Smooth muscle cell (in vitro differentiated cells): ENCODE results near the gene PLXNA3. TPM values are rescaled to one million over a fixed set of nuclear protein-coding genes. Genes with fewer than 3 reads are reported as not detected.

Experiments used
- DNase-seq: peaks from one replicate; lab custom pipeline; 2025; ENCODE audit not compliant: unreplicated experiment; lab: John Stamatoyannopoulos, UW
- H2AFZ ChIP-seq: fragments of 200-600 bp; sonication (generic); 2 replicates; pipeline ENCODE4 v1.6.0; 2016; ENCODE audit warnings: antibody characterized with exemption, low read depth, mild to moderate bottlenecking
- H3F3A ChIP-seq: fragments of 200-600 bp; sonication (generic); 2 replicates; pipeline ENCODE4 v1.6.0; 2017; ENCODE audit warnings: antibody characterized with exemption, low read depth
- H3K27ac ChIP-seq: fragments of 200-600 bp; sonication (generic); 2 replicates; pipeline ENCODE4 v1.5.1; 2016; ENCODE audit warnings: low read depth, mild to moderate bottlenecking
- H3K27me3 ChIP-seq: fragments of 200-600 bp; sonication (generic); 2 replicates; pipeline ENCODE4 v1.6.1; 2016; ENCODE audit warnings: low read depth, mild to moderate bottlenecking
- H3K36me3 ChIP-seq: fragments of 200-600 bp; sonication (generic); 2 replicates; pipeline ENCODE4 v1.5.1; 2016; ENCODE audit warnings: low read depth
- H3K4me1 ChIP-seq: fragments of 200-600 bp; sonication (generic); 2 replicates; pipeline ENCODE4 v1.5.1; 2016; ENCODE audit warnings: low read depth
- H3K4me2 ChIP-seq: fragments of 200-600 bp; sonication (generic); 2 replicates; pipeline ENCODE4 v1.6.0; 2016; ENCODE audit warnings: mild to moderate bottlenecking
- H3K4me3 ChIP-seq: fragments of 200-600 bp; sonication (generic); 2 replicates; pipeline ENCODE4 v1.5.1; 2016; ENCODE audit warnings: mild to moderate bottlenecking
- H3K79me2 ChIP-seq: fragments of 200-600 bp; sonication (generic); 2 replicates; pipeline ENCODE4 v1.6.0; 2016; ENCODE audit warnings: low read depth, mild to moderate bottlenecking
- H3K9ac ChIP-seq: fragments of 200-600 bp; sonication (generic); 2 replicates; pipeline ENCODE4 v1.6.0; 2016; ENCODE audit warnings: low read depth
- H3K9me3 ChIP-seq: fragments of 200-600 bp; sonication (generic); replicated peaks from 2 replicates; pipeline ENCODE4 v1.5.1; 2016; ENCODE audit warnings: low read depth
- H4K20me1 ChIP-seq: fragments of 200-600 bp; sonication (generic); 2 replicates; pipeline ENCODE4 v1.6.0; 2016; ENCODE audit warnings: low read depth
- CTCF ChIP-seq: fragments of 200-600 bp; sonication (generic); IDR thresholded peaks from 2 replicates; pipeline ENCODE4 v1.5.1; 2017; ENCODE audit warnings: borderline replicate concordance, mild to moderate bottlenecking, antibody characterized with exemption; ENCODE audit not compliant: insufficient read depth, poor library complexity, severe bottlenecking
- WGBS: methylation state at CpG from one replicate; pipeline ENCODE4 v1.1.7; 2016; ENCODE audit warnings: low lambda C conversion rate; 5-methylcytosine and 5-hydroxymethylcytosine counted together
- polyA plus RNA-seq: library from polyadenylated mRNA; unstranded; fragments of >200 nt; fragmentation: Nextera tagmentation; extraction: Ambion mirVana; gene quantifications from 2 replicates; pipeline ENCODE4 v1.2.1, GENCODE V29; 2016
- total RNA-seq: library from RNA; depleted of rRNA; stranded (reverse); fragments of >200 nt; gene quantifications from 2 replicates; pipeline ENCODE4 v1.2.3, GENCODE V29; 2014

Gene PLXNA3
- total and polyA plus RNA-seq, 2 experiments from 2014 or later: 33.6 to 38.2 TPM

GRCh38 chrX:154441984-154442707 is 15.9 kb upstream of the PLXNA3 start:
- H3K9me3 ChIP-seq: no peaks in the 10 kb centered on the region
- H3K27me3 ChIP-seq: no peaks in the 10 kb centered on the region
- WGBS: 81% methylated on average over 21 of the region's 21 CpGs
- H3K4me3 ChIP-seq: no peak overlapping the region
- peaks cover 56% of the 10 kb centered on the region for H3K79me2 ChIP-seq
- H4K20me1 ChIP-seq: peaks cover 26% of the 10 kb centered on the region
- H2AFZ ChIP-seq: no peak overlapping the region
- no peak overlapping the region for H3K27ac ChIP-seq
- no peak overlapping the region for H3K4me2 ChIP-seq
- peaks cover 10% of the 10 kb centered on the region for H3K4me1 ChIP-seq
- no peaks in the 10 kb centered on the region for H3K36me3 ChIP-seq
- H3K9ac ChIP-seq: no peak overlapping the region
- no peaks in the 10 kb centered on the region for H3F3A ChIP-seq
- DNase-seq: no peak
- TF ChIP-seq CTCF: no peak

GRCh38 chrX:154443479-154443910 is 14.6 kb upstream of the PLXNA3 start:
- H3K4me2 ChIP-seq: peak overlapping the region; percentile 83
- no peak for TF ChIP-seq CTCF
- DNase-seq: no peak
- no peaks in the 10 kb centered on the region for H3K27me3 ChIP-seq
- 38% methylated on average over 8 of the region's 10 CpGs for WGBS
- H4K20me1 ChIP-seq: peaks cover 19% of the 10 kb centered on the region
- no peaks in the 10 kb centered on the region for H3K9me3 ChIP-seq
- H3K27ac ChIP-seq: peak overlapping the region; percentile 79
- no peaks in the 10 kb centered on the region for H3F3A ChIP-seq
- peak overlapping the region; percentile 34 for H3K4me3 ChIP-seq
- H2AFZ ChIP-seq: no peak overlapping the region
- H3K36me3 ChIP-seq: no peaks in the 10 kb centered on the region
- H3K9ac ChIP-seq: peak overlapping the region; percentile 62
- H3K4me1 ChIP-seq: peaks cover 6% of the 10 kb centered on the region
- peaks cover 42% of the 10 kb centered on the region for H3K79me2 ChIP-seq

GRCh38 chrX:154443992-154444754 is 13.9 kb upstream of the PLXNA3 start, which contains the start of gene FAM50A:
FAM50A (plus strand) TSS chrX:154444141; CDS start chrX:154444236, 95 bp downstream.
- peaks cover 6% of the 10 kb centered on the region for H3K4me1 ChIP-seq
- H3K4me3 ChIP-seq: peak within 1 kb of the TSS; percentile 50
- no peak for TF ChIP-seq CTCF
- H2AFZ ChIP-seq: no peak within 1 kb of the TSS
- 49% methylated on average over 75 of the region's 94 CpGs for WGBS
- peak within 1 kb of the TSS; percentile 79 for H3K27ac ChIP-seq
- H3K9me3 ChIP-seq: no peaks in the 10 kb centered on the region
- H3F3A ChIP-seq: no peaks in the 10 kb centered on the region
- H3K79me2 ChIP-seq: peaks cover 35% of the 10 kb centered on the region
- H3K9ac ChIP-seq: peak within 1 kb of the TSS; percentile 62
- H3K27me3 ChIP-seq: no peaks in the 10 kb centered on the region
- peaks cover 12% of the 10 kb centered on the region for H4K20me1 ChIP-seq
- H3K4me2 ChIP-seq: peak within 1 kb of the TSS; percentile 83
- peak; percentile 48 for DNase-seq
- no peaks in the 10 kb centered on the region for H3K36me3 ChIP-seq
